GM12873 (cell line): ENCODE measurements around the gene CASZ1.

Experiments used
- CTCF ChIP-seq: IDR thresholded peaks from 2 replicates; pipeline ENCODE4 v1.5.1; 2012; ENCODE audit warnings: low read depth, mild to moderate bottlenecking, moderate library complexity, low read length, control low read depth; ENCODE audit not compliant: insufficient read depth; ENCODE audit errors: missing control alignments

CASZ1 gene

GRCh38 chr1:10612436-10613160 lies 183.8 kb downstream of the CASZ1 start:
- no peak for TF ChIP-seq CTCF

- no peak for TF ChIP-seq CTCF
Observed at GRCh38 chr1:10610901-10611600, 185.4 kb downstream of the CASZ1 start.

- TF ChIP-seq CTCF, result no peak
Observed at GRCh38 chr1:10608690-10609089, 187.8 kb downstream of the CASZ1 start.

GRCh38 chr1:10607228-10607627 lies 189.2 kb downstream of the CASZ1 start:
- TF ChIP-seq CTCF, result no peak

- TF ChIP-seq CTCF, result no peak
Observed at GRCh38 chr1:10606064-10606463, 190.4 kb downstream of the CASZ1 start.

- no peak for TF ChIP-seq CTCF
Observed at GRCh38 chr1:10604966-10605365, 191.5 kb downstream of the CASZ1 start.

- no peak for TF ChIP-seq CTCF
Observed at GRCh38 chr1:10602936-10603335, 193.5 kb downstream of the CASZ1 start.
